DLD1 (cell line): ENCODE measurements around the gene PHLPP1.

ENCODE experiments used
- in situ Hi-C: cut with HindIII; loops from 2 replicates; pipeline ENCODE4 v1.10.0; 2017; ENCODE audit warnings: low sequenced_read_pairs

The PHLPP1 gene

DNA sequence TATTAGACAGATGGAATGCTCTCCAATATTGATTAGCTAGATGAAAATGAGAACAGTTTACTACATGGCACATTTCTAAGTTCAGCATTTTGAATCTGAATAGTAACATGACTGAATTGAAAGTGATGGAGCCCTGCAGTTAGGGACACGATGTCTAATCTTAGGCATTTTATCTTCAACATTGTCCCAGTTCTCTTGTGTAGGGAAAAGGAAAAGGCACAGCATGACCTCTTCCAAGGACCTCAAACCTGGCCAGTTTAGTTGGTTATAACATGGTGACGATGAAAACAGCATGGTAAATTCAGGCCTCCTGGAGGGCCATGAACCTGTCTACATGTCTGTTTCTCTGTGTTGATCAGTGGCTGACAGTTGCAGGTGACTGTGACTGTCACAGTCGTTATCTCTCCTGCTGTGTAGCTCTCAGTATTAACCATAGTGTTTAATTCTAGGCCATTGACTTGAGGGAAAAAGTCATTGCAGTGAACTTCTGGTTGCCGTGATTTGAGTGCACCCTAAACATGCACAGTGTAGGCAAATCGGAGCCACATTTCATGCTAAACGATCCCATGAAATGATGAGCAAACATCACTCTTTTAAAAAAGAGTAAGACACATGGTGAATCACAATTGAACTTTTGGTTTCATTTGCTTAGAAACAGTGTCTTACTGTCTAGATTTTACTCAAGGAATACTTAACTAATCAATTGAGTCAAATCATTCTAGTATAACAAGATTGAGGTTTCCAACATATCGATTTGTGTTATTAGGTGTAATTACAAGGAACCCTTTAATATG, 129.7 kb downstream of the PHLPP1 start:
- in situ Hi-C loops: no loop called here

DNA sequence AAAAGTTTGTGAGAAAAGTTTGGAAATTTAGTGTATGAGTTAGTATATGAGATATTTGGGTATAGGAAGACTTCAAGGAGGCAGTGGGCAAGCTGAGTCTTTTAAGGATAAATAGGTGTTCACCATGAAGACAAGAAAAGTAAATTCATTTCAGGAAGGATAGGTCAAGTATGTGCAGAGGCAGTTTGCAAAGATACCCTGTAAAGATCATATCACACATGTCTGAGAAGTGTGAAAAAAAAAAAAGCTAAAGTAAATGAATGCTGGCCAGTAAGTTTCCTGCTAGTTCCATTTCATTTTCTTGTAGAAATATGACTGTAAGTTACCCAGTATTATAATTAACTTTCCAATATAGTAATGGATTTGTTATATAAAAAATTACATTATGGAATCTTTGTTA, 131.0 kb downstream of the PHLPP1 start:
- in situ Hi-C loops: no loop called here

DNA sequence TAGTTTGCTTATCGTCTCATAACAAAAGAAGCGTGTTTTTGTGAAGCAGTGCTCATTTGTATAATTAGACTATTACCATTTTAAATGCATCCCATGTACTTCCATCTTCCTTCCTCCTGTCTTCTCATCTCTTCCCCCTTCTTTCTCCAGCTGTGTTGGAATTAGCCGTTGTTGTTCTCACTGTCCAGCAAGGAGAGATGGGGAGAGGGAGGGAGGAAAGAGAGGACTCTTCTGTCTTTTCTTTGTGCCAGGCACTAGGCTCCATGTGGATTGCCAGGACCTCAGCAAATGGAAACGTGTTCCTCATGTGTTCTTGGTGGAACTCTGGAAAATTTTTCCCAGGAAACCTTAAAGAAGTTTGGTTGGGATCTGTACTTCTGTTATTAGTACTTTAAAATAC, 131.7 kb downstream of the PHLPP1 start:
- in situ Hi-C loops: no loop called here

DNA sequence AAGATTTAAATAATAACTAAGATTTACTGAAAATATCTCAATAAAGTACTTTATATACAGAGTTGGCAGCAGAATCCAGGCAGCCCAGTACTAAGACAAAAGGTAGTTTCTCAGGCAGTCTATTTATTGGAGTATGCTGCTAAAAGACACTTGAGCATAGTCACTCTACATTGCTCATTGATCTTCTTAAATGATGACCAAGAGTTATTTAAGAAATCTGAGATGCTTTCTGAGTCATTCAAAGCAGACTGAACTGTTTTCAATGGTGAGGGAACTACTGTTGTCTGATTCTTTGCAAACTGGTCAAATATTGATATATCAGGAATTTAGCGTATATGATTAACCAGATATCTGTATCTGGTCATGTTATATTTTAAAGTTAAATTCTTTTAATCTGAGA, 133.6 kb downstream of the PHLPP1 start:
- in situ Hi-C loops: no loop called here

DNA sequence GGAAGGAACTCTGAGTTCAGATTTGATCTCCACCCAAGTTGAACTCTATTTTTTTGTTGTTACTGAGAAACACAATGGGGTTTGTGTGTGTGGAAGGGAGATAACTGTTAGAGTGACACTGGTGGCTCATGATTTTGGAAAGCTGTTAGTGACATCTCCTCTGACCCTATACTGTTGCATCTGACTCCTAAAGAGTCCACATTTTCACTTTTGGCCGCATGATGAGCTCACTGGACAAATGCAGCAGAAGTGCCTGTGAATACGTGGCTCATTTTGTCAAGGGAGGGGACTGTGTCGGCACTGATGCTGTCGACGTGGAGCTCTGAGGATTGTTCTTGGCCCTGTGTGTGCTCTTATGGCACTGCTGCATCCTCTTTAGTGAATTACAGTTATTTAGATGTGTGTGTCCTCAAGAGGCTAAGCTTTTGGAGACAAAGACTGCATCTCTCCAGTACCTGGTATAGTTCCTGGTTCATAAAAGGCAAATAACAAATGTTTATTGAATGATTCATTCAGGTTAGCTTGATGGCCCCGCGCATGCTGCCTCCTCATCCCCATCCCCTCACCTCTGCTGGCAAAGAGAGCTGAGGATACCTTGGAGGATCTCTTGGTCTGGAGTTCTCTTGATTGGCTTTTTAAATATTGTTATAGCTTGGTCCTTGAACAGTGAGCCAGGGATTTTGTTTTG, 135.4 kb downstream of the PHLPP1 start:
- in situ Hi-C loops: no loop called here

DNA sequence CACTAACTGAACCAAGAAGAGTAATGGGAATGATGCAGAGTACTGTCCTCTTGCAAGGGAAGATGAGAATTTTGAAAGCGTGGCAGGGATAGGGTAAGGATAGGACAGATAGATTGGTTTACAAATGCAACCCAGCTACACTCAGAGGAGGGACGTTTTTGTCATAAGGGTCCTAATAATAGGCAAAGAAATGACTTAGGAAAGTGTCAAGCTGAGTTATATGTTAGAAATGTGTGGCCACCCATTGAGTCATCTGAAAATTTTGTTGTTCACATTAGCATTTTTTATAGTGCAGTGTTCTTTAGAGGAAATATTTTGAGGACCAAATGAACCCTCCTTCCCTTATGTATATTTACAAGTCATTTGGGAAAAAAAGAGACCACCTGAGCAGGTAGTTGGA, 137.5 kb downstream of the PHLPP1 start:
- in situ Hi-C loops: no loop called here

DNA sequence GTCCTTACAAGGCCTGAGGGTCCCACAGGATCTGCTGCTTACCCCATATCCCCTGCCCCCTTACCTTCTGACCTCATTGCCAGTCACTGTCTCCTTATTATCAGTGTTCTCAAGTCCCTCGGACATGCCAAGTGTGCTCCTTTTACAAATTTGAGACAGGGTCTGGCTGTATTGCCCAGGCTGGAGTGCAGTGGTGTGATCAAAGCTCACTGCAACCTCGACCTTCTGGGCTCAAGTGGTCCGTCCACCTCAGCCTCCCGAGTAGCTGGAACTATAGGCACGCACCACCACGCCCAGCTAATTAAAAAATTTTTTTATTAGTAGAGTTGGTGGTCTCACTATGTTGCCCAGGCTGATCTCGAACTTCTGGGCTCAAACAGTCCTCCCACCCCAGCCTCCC, 141.0 kb downstream of the PHLPP1 start:
- in situ Hi-C loops: no loop called here

DNA sequence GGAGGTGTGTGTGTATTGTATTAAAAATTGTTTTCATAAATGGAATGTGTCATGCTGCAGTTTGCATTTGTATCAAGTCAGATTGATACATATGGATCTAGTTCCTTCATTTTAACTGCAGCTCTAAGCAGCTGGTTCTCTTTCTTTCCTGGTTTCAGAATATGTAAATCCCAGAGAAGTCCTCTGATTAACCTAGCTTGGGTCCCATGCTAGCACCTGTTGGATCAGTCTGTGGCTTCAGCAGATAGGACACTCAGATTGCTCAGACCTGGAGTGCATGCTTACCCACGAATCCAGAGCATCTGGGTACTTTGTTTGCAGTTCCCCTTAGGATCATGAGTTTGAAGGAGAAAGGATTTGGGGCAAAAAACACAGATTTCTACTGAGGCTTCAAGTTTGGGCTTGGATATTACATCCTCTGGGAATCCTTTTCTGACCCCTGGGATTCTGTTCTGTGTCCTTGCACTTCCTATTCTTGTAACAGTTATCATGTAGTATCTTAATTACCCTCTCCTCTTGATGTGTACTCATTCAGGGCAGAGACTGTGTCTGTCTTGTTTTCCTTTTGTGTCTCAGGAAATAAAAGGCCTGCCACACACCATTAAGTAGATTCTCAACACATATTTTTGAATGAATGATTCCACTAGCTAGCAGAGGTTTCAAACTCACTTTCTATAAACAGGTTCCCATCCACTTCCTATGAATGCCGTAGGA, 142.1 kb downstream of the PHLPP1 start:
- in situ Hi-C loops: no loop called here

DNA sequence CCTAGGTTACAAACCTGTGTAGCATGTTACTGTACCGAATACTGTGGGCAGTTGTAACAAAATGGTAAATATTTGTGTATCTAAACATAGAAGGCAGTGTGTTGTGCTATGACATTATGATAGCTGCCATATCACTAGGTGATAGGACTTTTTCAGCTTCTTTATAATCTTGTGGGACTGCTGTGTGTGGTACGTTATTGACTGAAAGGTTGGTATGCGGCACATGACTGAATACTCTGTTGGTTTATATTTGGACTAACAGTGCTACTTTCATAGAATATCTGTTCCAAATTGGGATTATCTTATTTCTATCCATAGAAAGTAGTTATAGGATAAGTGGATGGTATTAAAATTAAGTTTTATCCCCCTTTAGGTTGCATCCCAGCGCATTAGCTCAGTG, 144.7 kb downstream of the PHLPP1 start:
- in situ Hi-C loops: no loop called here

DNA sequence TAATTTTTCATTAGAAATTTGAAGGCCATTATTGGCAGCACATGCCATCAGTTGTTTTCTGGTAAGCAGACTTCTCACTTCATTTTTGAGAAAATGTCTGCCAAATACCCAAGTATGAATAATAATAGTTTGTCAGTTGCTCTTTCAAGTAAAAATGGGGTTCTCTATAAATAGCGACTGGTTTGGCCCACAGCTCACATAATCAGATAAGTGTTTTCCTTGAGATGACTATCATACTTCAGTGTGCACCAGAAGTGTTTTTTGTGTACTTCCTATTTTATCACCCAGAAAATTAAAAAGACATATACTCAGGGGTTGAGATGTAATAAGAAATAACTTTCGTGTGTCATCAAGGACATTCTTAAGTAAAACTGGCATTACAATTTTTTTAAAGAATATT, 147.1 kb downstream of the PHLPP1 start:
- in situ Hi-C loops: no loop called here

DNA sequence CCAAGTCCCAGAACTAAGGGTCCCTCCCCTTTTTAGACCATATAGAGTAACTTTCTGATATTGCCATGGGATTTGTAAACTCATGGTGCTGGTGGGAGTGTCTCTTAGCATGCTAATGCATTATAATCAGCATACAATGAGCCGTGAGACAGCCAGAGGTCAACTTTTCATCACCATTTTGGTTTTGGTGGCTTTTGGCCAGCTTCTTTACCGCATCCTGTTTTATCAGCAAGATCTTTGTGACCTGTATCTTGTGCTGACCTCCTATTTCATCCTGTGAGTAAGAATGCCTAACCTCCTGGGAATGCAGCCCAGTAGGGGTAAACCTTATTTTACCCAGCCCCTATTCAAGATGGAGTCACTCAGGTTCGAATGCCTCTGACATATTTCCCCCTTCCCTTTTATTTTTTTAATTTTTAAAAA, 148.2 kb downstream of the PHLPP1 start:
- in situ Hi-C loops: no loop called here

DNA sequence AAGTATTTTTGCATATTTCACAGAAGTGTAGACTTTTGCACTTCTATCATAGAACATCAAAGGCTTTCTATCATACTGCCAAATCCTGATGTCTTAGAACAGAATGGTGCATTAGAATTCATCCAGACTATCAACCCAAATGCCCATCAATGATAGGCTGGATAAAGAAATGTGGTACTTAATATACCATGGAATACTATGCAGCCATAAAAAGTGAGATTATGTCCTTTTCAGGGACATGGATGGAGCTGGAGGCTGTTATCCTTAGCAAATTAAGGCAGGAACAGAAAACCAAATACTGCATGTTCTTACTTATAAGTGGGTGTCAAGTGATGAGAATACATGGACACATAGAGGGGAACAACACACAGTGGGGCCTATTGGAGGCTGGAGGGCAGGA, 150.2 kb downstream of the PHLPP1 start:
- in situ Hi-C loops: no loop called here

DNA sequence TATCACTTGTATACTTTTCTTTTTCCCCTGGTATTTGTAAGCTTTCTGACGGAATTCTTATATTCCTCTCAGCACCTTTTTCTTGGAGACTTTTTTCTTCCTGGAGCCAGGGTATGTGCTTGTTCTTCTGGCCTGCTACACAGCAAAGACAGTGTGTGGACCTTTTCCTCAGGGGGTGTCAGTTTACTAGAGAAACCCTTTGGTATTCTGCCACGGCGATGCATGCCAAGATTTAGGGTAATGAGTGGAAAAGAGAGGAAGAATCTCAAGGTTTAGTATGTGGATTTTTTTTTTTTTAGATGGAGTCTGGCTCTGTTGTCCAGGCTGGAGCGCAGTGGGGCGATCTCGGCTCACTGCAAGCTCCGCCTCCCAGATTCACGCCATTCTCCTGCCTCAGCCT, 152.2 kb downstream of the PHLPP1 start:
- in situ Hi-C loops: no loop called here

DNA sequence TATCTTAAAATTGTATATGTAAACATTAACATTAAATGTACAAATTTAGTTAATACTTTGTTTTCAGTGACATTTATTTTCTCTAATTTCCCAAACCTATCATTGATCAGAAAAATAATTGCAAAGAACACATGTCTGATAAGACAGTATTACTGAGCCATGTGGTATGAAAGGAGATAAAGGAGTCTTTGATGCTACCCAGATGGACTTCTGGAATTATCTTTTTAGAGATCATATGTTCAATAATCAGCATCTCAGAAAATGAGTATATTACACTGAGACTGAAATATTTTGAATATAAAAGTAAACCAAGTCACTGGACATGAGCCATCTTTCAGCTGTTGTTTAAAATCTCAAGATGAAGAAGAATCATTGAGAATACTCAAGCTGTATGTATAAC, 153.3 kb downstream of the PHLPP1 start:
- in situ Hi-C loops: no loop called here

DNA sequence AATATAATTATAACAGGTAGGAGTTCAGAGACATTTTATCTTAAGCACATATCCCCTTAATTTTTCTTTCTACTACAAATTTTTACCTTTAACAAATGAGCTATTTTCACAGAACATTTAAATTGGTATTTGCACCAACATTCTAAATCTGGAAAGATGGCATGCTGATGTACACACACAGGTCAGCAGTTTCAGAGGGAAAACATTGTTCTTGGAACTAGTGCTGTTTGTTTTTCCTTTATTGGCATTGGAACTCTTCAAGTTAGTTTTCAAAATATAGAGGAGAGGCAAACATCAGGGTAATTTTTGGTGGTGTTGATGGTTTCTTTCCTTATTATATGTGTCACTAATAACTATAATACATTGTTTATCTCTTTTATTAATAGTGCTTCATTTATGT, 155.3 kb downstream of the PHLPP1 start:
- in situ Hi-C loops: no loop called here

DNA sequence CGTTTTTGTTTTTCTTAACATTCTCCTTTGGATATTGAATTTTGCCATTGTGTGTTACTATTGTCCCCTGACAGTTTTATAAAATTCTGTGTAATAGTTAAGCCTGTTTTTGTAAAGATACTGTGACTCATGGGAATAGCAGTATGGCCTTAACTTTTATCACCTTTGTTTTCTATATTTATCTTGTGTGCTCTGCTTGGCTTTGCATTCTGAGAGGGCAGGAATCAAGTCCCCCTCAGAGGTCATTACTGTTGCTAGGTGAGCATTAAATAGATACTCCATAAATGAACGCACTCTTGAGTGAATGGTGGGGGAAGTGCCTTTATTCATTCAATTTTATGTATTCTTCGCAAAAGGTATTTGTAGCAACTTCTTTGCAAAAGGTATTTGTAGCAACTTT, 160.0 kb downstream of the PHLPP1 start:
- in situ Hi-C loops: no loop called here

DNA sequence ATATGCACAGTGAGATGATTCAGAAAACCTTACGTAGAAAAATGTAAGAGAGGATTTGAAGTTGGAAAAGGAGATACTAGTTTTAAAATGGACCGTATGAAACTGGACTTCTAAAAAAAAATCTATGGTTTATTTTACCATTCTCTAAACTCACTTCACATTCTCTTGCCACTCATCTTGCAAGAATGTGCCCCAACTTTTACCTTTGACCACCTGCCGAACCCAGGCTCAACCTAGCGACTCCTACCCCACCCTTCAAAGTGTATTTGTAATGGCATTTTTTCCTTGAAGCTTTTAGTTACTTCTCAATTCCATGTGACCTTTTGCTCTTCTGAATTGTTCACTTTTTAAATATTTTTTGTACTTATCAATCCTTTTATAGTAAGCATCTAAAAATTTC, 160.8 kb downstream of the PHLPP1 start:
- in situ Hi-C loops: no loop called here

DNA sequence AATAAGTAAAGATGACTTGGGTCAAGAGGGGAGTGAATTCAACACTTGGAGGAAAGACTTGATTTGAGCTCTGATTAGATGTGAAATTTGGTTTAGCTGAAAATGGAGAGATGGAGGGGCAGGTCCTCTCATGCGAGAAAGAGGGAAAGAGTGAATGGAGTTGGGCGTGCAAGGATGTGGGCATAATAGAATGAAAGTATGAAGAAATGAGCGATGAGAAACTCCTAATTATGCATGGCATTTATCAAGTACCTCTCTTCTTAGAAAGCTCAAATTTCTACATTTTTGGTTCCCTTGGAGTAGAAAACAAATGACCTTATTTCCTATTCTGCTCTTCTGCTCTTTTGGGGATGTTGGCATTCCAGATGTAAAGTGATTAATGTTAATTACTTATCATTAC, 161.5 kb downstream of the PHLPP1 start:
- in situ Hi-C loops: no loop called here

DNA sequence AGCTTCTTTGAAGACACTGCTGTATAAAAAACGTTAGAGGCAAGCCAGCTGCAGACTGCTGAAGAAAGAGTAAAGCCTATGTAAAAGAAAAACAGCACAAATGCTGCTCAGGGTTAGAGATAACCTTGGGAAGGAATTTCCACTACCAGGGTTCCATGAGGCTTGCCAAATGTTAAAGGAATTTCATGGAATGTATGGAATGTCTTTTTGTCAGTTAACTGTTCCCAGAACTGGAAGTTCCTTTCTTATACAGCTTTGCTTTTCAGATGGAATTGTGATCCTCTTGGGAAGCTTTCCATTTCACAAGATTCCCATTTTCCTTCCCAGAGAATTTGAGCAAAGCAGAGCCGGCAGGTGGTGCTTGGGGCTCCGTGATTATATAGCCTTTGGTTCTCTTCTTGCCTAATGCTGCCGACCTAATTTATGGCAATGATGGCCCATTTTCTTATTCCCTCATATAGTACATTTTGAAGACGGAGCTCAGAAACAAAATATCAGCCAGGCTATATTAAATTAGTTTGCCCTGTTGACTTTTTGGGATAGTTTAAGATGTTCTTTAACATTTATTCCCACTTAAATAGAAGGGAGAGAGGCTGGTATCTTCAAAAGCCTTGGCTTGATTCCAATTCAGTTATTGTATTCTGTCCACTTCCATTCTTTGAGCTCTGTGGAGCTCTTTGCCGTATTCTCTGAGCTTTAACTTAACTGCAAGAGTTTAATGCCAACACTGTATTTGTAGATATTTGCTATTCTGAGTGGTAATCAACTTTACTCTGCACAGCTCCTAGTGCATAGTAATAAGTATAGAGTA, 162.3 kb downstream of the PHLPP1 start:
- in situ Hi-C loops: no loop called here

DNA sequence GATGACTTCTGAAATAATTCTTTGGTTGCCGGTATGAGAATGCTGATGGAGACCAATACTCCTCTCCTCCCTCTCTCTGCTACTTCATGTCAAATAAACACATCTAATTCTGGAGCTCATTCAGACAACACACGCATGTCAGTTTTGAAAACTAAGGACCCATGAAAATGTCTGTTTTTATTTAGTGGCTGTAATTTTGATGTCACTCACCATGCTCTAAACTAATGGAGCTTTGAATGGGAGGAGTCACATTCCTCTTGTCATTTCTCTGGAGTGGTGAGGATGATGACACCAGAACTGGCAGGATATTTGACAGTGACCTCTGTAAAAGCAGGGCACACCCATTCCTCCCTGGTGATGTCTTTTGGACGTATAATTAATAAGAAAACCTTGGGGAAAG, 163.0 kb downstream of the PHLPP1 start:
- in situ Hi-C loops: no loop called here

DNA sequence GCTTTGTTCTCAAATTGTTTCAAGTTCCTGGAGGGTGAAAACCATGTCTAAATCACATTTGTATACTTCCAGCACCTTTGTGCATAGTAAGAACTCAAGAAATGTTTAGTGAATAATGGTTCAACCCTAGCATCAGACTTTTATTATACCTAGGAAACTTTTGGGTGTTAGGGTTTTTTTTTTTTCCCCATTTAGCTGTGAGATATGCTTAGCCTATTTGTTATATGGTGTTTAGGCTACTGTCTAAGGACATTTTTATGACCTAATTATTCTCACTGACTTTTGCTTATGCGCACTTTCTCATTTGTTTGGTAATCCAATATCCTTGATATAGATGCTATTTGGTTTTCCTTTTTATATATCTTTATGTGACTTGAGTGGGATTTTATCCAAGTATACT, 164.7 kb downstream of the PHLPP1 start:
- in situ Hi-C loops: no loop called here
